OCI-LY3 (cell line): ENCODE data around the gene FOXD3.

Experiments
- EZH2phosphoT487 ChIP-seq: fragments of 200-600 bp; shearing (Covaris generic); IDR thresholded peaks from 2 replicates; pipeline ENCODE4 v1.6.1; 2018; ENCODE audit warnings: antibody characterized with exemption, mixed run types, low read depth
- TF ChIP-seq, protein P1 (sequence below): fragments of 200-600, 300-600 bp; sonication (generic); IDR thresholded peaks from 2 replicates; pipeline ENCODE4 v1.5.1; 2014; ENCODE audit warnings: antibody characterized with exemption, low read length, low read depth

DNA sequence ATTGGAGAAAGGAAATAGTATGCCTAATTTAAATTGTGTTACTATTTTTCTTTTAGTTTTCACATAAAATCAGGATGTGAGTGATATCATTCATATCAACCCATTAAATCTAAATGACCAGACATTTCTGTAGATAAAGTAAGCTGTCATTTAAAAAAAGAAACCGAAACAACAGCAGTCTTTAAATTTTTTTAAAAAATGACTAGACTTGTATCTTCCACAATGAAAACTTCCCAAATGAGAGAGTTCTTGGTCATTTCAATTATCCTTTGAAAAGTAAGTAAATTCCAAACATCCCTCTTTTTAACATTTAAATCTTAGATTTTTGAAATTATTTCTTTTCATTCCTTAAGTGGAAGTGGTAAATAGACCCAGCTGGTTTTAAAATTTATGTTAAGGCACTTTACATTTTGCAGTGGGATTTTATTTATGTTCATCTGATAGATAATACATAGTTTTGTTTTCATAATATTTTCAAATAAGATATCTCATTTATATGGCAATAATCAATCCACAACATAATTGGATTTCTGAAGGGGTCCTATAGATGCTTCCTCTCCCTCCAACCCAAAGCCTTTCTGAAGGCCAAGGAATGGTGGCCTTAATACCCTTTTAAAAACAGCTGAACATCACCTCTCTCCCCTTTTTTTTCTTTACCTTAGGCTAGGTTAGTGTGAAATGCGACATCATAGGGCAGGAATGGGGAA, 3.1 kb downstream of the FOXD3 start:
- TF ChIP-seq, protein P1, sequence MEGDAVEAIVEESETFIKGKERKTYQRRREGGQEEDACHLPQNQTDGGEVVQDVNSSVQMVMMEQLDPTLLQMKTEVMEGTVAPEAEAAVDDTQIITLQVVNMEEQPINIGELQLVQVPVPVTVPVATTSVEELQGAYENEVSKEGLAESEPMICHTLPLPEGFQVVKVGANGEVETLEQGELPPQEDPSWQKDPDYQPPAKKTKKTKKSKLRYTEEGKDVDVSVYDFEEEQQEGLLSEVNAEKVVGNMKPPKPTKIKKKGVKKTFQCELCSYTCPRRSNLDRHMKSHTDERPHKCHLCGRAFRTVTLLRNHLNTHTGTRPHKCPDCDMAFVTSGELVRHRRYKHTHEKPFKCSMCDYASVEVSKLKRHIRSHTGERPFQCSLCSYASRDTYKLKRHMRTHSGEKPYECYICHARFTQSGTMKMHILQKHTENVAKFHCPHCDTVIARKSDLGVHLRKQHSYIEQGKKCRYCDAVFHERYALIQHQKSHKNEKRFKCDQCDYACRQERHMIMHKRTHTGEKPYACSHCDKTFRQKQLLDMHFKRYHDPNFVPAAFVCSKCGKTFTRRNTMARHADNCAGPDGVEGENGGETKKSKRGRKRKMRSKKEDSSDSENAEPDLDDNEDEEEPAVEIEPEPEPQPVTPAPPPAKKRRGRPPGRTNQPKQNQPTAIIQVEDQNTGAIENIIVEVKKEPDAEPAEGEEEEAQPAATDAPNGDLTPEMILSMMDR = no peak
- no peak for TF ChIP-seq EZH2phosphoT487
